BJ (cell line): ENCODE results near the gene SIGMAR1. TPM values are rescaled to one million over a fixed set of nuclear protein-coding genes. Genes with fewer than 3 reads are reported as not detected.

Experiments
- CTCF ChIA-PET: fragments of 350-600 bp; formaldehyde crosslinking; extraction: SDS; loops from one replicate; lab custom pipeline; 2021; ENCODE audit warnings: antibody characterized with exemption, inconsistent platforms; lab: Yijun Ruan, JAX
- POLR2A ChIA-PET: fragments of 300-600 bp; sonication (Branson Sonifier 250); formaldehyde crosslinking; extraction: SDS; loops from one replicate; lab custom pipeline; 2021; ENCODE audit warnings: antibody characterized with exemption; lab: Charles Lee
- DNase-seq: peaks from one replicate; pipeline ENCODE4 v3.0.0-alpha.2; 2011; ENCODE audit warnings: low read depth
- H3K27me3 ChIP-seq: 2 replicates; pipeline ENCODE4 v1.6.0; 2011; ENCODE audit warnings: low read length; ENCODE audit not compliant: control insufficient read depth, insufficient read depth
- H3K36me3 ChIP-seq: 2 replicates; pipeline ENCODE4 v1.5.1; 2011; ENCODE audit warnings: low read length; ENCODE audit not compliant: control insufficient read depth, insufficient read depth
- H3K4me3 ChIP-seq: 2 replicates; pipeline ENCODE4 v1.5.1; 2011; ENCODE audit warnings: low read depth, mild to moderate bottlenecking, control low read depth, low read length
- CTCF ChIP-seq: IDR thresholded peaks from 2 replicates; pipeline ENCODE4 v1.5.1; 2011; ENCODE audit warnings: low read depth, mild to moderate bottlenecking, control low read depth, inconsistent platforms, low read length, moderate library complexity; ENCODE audit not compliant: insufficient read depth
- polyA plus RNA-seq: library from polyadenylated mRNA; depleted of rRNA; stranded (reverse); fragments of >200 nt; gene quantifications from 2 replicates; pipeline ENCODE4 v1.2.3, GENCODE V29; 2011

SIGMAR1 gene
- polyA plus RNA-seq, 1 experiment, result 95.5 TPM

- H3K27me3 ChIP-seq, result no peaks in the 10 kb centered on the region
- CTCF ChIA-PET, result interaction anchor here (0.8 to 2.3 kb wide), 5 partner anchors 29 to 230 kb away, joined by 3 to 8 read pairs (median 3); no protein-coding TSS in a partner anchor
- H3K36me3 ChIP-seq, result peaks cover 4% of the 10 kb centered on the region; the same call in 1 of the 2 replicates
- DNase-seq, result no peak
- no peak overlapping the region for H3K4me3 ChIP-seq
- POLR2A ChIA-PET, result no interaction called here
- TF ChIP-seq CTCF, result no peak
Measured at GRCh38 chr9:34669809-34670562, 32.4 kb upstream of the SIGMAR1 start.

- DNase-seq, result peak; percentile 58
- Histone ChIP-seq H3K36me3 (peaks cover 4% of the 10 kb centered on the region; the same call in 1 of the 2 replicates), H3K27me3 (no peaks in the 10 kb centered on the region), H3K4me3 (peak overlapping the region; percentile 93)
- POLR2A ChIA-PET, result interaction anchor here (0.6 to 1.2 kb wide), 3 partner anchors 12 to 586 kb away, joined by 3 to 6 read pairs (median 4); partner anchors contain the start of gene SIGMAR1
- no peak for TF ChIP-seq CTCF
- CTCF ChIA-PET, result interaction anchor here (1.0 to 3.0 kb wide), 14 partner anchors 8 to 946 kb away, joined by 3 to 42 read pairs (median 5); partner anchors contain the start of genes GALT, IL11RA and SIGMAR1
Measured at GRCh38 chr9:34665381-34666250, 28.0 kb upstream of the SIGMAR1 start.

- TF ChIP-seq CTCF, result peak; percentile 10; the same call in 1 of the 2 replicates
- ChIA-PET CTCF (interaction anchor here (0.7 to 3.0 kb wide), 15 partner anchors 9 to 947 kb away, joined by 3 to 42 read pairs (median 5); partner anchors contain the start of genes GALT, IL11RA and SIGMAR1), POLR2A (interaction anchor here (0.6 to 1.2 kb wide), 3 partner anchors 11 to 587 kb away, joined by 3 to 6 read pairs (median 4); partner anchors contain the start of gene SIGMAR1)
- DNase-seq, result no peak
- Histone ChIP-seq H3K27me3 (no peaks in the 10 kb centered on the region), H3K36me3 (peaks cover 4% of the 10 kb centered on the region; the same call in 1 of the 2 replicates), H3K4me3 (peak overlapping the region; percentile 93)
Measured at GRCh38 chr9:34665067-34665380, 27.4 kb upstream of the SIGMAR1 start.

GRCh38 chr9:34664281-34665066, 26.9 kb upstream of the SIGMAR1 start:
- no peaks in the 10 kb centered on the region for H3K27me3 ChIP-seq
- H3K36me3 ChIP-seq, result peaks cover 8% of the 10 kb centered on the region
- POLR2A ChIA-PET, result interaction anchor here (1.2 kb wide), 1 partner anchor 11 kb away, joined by 6 read pairs; no protein-coding TSS in a partner anchor
- peak overlapping the region; percentile 93 for H3K4me3 ChIP-seq
- peak; percentile 100 for TF ChIP-seq CTCF
- no peak for DNase-seq
- CTCF ChIA-PET, result interaction anchor here (0.7 to 3.0 kb wide), 20 partner anchors 10 to 947 kb away, joined by 3 to 42 read pairs (median 5); partner anchors contain the start of genes GALT, IL11RA and SIGMAR1
